COLO668 (cell line): Measurements from ENCODE around the gene JAK1.
"Not testable (repeated sequence)": the region's sequence is repeated elsewhere in the genome, so short reads cannot be mapped to it uniquely, and the experiment has no call there.

ENCODE experiments used
- DNase-seq: peaks from one replicate; lab custom pipeline; 2025; ENCODE audit not compliant: unreplicated experiment; lab: John Stamatoyannopoulos, UW

The JAK1 gene

GRCh38 chr1:64966158-64966971 lies at the start of gene JAK1:
TSS of gene JAK1 (minus strand) at chr1:64966549. CDS start at chr1:64886264, 80,285 bp downstream.
- peak; percentile 98 for DNase-seq

DNA sequence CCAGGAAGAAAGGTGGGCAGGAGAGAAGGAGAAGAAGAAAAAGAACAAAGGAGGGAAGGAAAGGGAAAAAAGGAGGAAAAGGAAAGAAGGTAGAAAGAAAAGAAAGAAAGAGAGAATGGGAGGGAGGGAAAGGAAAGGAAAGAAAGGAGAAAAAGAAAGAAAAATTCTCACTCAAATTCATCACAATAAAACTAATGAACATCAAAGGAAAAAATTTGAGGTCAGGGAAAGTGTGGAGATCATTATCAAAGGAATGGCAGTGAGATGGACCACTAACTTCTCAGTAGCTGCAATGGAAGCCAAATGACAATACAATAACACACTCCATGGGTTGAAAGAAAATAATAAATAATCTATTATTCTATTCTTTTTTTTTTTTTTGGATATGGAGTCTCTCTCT lies 48.0 kb upstream of the JAK1 start:
- DNase-seq = no peak

- no peak for DNase-seq
Observed at GRCh38 chr1:65011983-65012382, 45.6 kb upstream of the JAK1 start.

GRCh38 chr1:65009724-65010420 lies 43.5 kb upstream of the JAK1 start:
- DNase-seq = no peak

- DNase-seq = no peak
Observed at GRCh38 chr1:65009176-65009575, 42.8 kb upstream of the JAK1 start.

- DNase-seq = no peak
Observed at GRCh38 chr1:65006806-65007205, 40.5 kb upstream of the JAK1 start.

DNA sequence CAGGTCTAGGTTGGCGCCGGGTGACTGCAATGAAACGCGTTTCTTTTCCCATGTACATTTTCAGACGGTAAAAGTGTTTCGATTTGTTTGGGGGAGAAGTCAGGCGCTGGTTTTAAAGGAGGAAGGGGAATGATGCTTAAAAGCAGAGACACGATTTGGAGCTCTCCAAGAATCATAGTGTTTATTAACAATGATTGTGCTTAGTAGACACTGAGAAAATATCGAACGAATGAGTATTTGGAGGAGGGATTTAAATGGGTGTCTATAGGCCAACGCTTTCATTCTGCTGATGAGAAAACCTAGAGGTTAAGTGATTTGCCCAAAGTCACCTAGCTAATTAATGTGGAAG lies 36.9 kb upstream of the JAK1 start:
- DNase-seq = no peak

DNA sequence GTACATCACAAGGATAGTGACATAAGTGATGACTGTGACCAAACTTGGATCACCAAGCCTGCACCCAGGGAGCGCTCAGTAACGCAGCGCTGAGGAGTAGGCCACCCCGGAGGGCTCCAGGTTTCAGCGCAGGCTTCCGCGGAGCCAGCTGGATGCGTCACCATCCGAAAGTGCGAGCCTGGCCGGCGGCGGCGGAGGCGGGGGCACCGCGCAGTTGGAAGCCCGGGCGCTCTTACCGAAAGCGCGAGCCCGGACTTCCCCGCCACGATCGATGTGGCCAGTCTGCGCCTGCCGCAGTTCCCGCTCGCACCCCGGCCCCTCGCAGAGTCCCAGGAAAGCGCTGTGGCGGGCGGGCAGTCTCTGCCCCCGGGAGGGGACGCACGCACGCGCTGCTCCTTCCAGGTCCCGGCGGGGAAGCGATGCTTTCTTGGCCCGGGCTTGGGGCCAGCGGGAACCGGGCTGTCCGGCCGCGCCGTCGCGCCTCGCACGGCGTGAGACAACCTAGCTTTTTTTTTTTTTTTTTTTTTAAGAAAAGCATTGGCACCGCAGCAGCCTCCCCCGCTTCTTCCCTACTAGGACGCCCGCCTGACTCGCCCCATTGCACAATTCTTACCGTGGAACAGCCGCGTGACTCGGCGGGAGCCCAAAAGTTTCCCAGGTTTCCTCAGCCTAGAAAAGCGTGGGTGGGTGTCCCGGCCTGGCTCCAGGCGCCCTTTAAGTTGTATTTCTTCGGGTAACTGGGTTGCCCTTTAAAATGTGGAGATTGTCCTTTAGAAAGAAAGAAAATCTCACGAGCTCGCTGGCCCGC lies 36.4 kb upstream of the JAK1 start:
- peak; percentile 90 for DNase-seq

DNA sequence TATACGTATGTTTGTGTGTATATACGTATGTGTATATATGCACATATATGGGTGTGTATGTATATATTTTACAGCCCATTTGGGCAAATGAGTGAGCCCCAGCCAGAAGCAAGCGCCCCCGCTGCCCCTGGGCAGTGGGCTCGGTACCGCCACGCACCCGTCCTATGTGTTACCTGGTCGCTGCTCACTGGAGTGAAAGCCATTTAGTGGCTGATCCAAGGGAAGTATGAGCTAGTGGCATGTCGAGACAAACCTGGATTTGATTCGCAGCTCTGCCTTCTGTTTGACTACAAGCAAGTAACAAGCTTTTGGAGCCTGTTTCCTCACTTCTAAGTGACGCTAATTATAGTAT lies 35.8 kb upstream of the JAK1 start:
- no peak for DNase-seq

- no peak for DNase-seq
Observed at GRCh38 chr1:65001231-65001792, 35.0 kb upstream of the JAK1 start.

- not testable (repeated sequence) for DNase-seq
Observed at GRCh38 chr1:64998425-64998948, 32.1 kb upstream of the JAK1 start.

GRCh38 chr1:64996541-64997257 lies 30.4 kb upstream of the JAK1 start:
- no peak for DNase-seq

DNA sequence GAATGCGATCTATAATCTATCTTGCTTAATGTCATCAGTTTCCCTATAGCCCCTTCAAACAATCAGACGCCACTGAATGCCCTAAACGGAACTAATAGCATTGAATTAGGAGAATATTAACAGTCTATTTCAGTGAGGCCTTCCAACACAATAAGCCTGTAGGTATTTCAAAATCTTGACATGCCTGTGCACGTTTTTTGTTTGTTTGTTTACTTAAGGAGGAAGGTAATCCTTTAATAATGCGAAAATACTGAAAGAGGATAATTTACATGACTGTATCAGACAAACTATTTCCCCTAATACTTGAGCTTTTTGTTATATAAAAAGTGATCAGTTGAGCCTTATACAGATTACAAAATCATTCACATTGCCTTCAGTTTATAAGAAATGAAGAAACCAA lies 29.0 kb upstream of the JAK1 start:
- no peak for DNase-seq

GRCh38 chr1:64986903-64987871 lies 20.8 kb upstream of the JAK1 start:
- peak; percentile 37 for DNase-seq

GRCh38 chr1:64984737-64985136 lies 18.4 kb upstream of the JAK1 start:
- DNase-seq = no peak

DNA sequence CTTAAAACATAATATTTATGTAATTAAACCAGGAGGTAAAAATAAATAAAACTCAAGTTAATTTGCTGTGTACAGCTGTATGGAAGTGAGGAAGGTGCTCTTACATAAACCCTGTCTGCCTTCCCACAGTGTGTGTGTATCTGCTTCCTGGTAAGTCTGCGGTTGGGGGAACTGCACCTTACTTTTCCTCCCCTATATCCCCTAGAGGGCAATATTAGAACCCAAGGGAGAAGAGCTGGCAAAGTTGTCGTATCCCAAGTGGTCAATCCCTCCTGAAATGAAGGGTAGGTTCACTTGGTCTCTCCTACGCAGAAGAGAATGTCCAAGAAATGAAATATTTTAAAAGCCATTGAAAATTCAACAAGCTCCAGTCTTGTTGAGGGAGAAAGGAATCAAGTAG lies 17.8 kb upstream of the JAK1 start:
- DNase-seq = no peak

DNA sequence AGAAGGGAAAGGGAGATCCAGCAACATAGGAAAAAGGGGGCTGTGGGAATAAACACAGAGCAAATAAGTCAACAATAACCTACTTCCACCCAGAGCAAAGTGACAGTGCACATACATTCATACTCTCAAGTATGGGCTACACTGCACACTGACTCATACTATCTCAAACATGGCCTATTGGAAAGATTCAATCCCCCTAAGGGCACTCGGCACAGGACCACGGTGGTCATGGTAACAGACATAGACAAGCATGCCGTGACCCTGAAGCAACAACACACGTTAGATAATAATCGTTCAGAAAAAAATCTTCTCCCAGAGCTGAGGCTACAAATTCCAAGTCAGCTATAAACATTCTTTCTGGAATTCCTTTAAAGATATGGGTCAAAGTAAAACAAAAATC lies 16.8 kb upstream of the JAK1 start:
- DNase-seq = peak; percentile 77

GRCh38 chr1:64981601-64982533 lies 15.5 kb upstream of the JAK1 start:
- DNase-seq = peak; percentile 74
